Brain microvascular endothelial cell (primary cell): ENCODE results near the gene SIGMAR1.

Experiments
- DNase-seq: peaks from one replicate; pipeline ENCODE4 v3.0.0-alpha.2; 2020
- H3K27ac ChIP-seq: fragments of 250-450 bp; sonication (Bioruptor Pico); 2 replicates; pipeline ENCODE4 v1.5.1; 2020; ENCODE audit warnings: mild to moderate bottlenecking, moderate library complexity
- H3K27me3 ChIP-seq: fragments of 250-450 bp; sonication (Bioruptor Pico); replicated peaks from 2 replicates; pipeline ENCODE4 v1.5.1; 2020; ENCODE audit warnings: mild to moderate bottlenecking
- H3K36me3 ChIP-seq: fragments of 250-450 bp; sonication (Bioruptor Pico); replicated peaks from 2 replicates; pipeline ENCODE4 v1.5.1; 2020; ENCODE audit warnings: mild to moderate bottlenecking
- H3K4me3 ChIP-seq: 2 replicates; pipeline ENCODE4 v1.5.1; 2011; ENCODE audit warnings: low read depth, mild to moderate bottlenecking, control low read depth, low read length, moderate library complexity
- in situ Hi-C: cut with HindIII; loops from 2 replicates; pipeline ENCODE4 v1.10.0; 2017; ENCODE audit warnings: low sequenced_read_pairs, low pct_ligation_motif_present
- TF ChIP-seq, protein P1 (sequence below): IDR thresholded peaks from 2 replicates; pipeline ENCODE4 v1.5.1; 2011; ENCODE audit warnings: low read depth, mild to moderate bottlenecking, moderate library complexity, low read length, control low read depth, inconsistent platforms; ENCODE audit errors: missing control alignments

The SIGMAR1 gene

DNA sequence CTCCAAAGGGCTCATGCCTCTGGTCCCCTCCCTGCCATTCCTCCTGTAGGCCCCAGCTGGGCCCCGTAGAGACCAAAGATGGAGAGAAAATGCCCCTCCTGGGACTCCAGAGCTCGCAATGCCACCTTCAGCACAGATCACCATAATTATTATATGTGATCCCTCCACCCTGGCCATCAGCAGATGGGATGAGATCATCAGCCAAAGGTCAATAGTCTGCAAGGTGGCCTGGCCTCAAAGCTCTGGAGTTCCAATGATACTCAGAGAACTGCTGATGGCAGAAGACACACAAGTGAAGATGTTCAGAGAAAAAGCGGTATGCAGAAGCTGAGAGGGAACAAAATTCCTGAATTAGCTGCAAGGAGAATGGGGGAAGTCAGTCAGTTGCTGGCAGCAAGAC is 30.7 kb downstream of the SIGMAR1 start:
- in situ Hi-C loops: no loop called here
- Histone ChIP-seq H3K27ac (no peak overlapping the region), H3K27me3 (peaks cover 3% of the 10 kb centered on the region), H3K36me3 (no peaks in the 10 kb centered on the region), H3K4me3 (no peak overlapping the region)
- TF ChIP-seq, protein P1, sequence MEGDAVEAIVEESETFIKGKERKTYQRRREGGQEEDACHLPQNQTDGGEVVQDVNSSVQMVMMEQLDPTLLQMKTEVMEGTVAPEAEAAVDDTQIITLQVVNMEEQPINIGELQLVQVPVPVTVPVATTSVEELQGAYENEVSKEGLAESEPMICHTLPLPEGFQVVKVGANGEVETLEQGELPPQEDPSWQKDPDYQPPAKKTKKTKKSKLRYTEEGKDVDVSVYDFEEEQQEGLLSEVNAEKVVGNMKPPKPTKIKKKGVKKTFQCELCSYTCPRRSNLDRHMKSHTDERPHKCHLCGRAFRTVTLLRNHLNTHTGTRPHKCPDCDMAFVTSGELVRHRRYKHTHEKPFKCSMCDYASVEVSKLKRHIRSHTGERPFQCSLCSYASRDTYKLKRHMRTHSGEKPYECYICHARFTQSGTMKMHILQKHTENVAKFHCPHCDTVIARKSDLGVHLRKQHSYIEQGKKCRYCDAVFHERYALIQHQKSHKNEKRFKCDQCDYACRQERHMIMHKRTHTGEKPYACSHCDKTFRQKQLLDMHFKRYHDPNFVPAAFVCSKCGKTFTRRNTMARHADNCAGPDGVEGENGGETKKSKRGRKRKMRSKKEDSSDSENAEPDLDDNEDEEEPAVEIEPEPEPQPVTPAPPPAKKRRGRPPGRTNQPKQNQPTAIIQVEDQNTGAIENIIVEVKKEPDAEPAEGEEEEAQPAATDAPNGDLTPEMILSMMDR: no peak
- DNase-seq: no peak

DNA sequence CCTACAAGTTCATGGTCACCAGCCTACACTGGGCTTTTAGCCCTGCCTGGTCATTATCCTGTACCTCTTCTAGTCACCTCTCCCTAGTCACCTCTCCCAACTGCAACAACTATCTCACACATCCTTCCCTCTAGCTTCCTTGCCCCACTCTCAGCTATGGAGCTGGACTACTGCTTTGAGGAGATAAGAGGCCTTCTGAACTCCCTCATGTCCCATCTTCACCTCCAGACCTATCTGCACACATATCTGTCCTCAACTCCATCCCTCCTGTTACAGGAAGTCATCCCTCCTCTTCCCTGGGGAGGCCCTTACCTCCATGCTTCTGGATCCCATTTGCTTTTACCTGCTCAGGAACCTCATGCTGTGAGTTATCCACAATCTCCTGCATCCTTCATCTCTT is 31.4 kb downstream of the SIGMAR1 start:
- H3K4me3 ChIP-seq: no peak overlapping the region
- no peaks in the 10 kb centered on the region for H3K36me3 ChIP-seq
- H3K27me3 ChIP-seq: peaks cover 6% of the 10 kb centered on the region
- in situ Hi-C loops: no loop called here
- no peak for DNase-seq
- no peak overlapping the region for H3K27ac ChIP-seq
- TF ChIP-seq, protein P1: no peak

DNA sequence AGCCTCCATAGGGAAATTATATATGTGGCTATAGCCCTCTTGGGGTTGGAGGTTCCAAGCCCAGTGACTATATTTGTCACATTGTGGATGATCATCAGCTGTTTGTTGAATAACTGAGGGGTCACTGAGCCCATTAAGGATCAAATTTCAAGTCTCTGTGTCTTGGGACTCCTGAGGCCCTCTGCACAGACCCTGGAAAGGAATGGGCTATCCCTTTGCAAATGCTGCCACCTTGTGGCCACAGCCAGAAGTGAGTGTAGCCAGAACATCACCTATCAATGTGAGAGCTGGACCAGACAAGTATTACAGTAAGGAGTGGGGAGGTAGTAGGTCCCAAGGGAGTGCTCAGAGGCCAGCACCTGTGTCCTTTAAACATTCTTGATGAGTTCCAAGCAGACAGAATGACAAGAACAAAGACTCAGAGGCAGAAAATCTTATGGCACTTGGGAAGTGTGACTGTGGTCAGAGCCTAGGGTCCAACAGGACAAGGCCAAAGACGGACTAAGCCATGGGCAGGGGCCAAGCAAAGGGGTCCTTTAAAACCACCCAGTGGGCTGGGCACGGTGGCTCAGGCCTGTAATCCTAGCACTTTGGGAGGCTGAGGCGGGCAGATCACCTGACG is 33.9 kb downstream of the SIGMAR1 start:
- H3K27me3 ChIP-seq: peaks cover 8% of the 10 kb centered on the region
- TF ChIP-seq, protein P1: peak; percentile 94
- DNase-seq: peak; percentile 75
- H3K27ac ChIP-seq: no peak overlapping the region
- H3K36me3 ChIP-seq: no peaks in the 10 kb centered on the region
- no peak overlapping the region for H3K4me3 ChIP-seq
- in situ Hi-C loops: no loop called here

DNA sequence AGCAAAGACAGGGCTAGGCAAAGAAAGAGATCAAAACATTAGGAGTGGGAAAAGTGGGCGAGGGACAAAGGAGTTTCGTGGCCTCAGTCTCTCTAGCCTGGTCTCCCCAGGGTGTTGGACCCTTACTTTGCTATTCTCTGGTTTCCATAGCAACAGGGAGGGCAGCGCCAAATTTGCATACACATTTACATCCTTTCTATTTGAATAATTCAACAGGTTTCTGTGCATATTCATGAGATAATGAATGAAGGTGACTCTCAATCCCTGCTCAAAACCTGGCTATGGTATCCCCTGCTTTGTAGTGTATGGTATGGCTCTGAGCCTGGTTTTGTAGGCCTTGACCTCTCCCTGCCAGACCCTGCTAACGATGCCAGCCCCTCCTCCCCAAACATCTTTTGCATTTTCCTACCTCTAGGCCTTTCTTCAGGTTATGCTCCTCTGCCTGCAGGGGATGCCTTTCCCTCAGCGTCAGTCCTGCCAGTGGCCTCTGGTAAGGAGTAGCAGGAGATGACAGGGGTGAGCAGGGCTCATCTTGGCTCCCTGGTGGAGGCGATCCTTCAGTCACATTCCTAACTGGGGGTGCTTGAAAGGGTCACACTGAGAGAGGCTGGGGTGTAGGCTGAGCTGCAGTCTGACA is 35.5 kb downstream of the SIGMAR1 start:
- in situ Hi-C loops: no loop called here
- H3K27ac ChIP-seq: no peak overlapping the region

DNA sequence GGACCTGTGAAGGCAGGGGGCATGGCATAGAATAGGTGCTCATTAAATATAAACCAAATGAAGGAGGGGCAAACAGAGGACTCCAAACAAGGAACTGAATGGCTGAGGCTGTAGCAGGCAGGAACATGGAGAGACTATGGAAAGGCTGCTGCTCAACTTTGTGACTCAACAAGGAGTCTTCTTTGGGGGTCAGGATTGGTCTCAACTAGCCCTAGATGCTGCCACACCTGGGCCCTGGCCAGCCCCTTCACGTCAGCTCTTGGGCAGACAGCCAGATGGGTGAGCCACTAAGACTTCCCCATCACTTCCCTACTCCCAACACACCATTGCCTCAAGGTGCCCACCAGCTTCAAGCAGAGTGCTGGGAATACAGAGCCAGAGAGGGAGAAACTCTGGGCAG is 36.7 kb downstream of the SIGMAR1 start:
- Histone ChIP-seq H3K4me3 (no peak overlapping the region), H3K27me3 (peaks cover 8% of the 10 kb centered on the region), H3K36me3 (no peaks in the 10 kb centered on the region), H3K27ac (no peak overlapping the region)
- in situ Hi-C loops: no loop called here
- TF ChIP-seq, protein P1: no peak
- no peak for DNase-seq

More for the DNA sequence above, 35.5 kb downstream of the SIGMAR1 start:
- H3K27me3 ChIP-seq: peaks cover 8% of the 10 kb centered on the region
- no peaks in the 10 kb centered on the region for H3K36me3 ChIP-seq
- H3K4me3 ChIP-seq: no peak overlapping the region
- TF ChIP-seq, protein P1: no peak
- no peak for DNase-seq
